AG04450 (cell line): ENCODE data around the gene TMEM138. TPM values are rescaled to one million over a fixed set of nuclear protein-coding genes. Genes with fewer than 3 reads are reported as not detected.
"Not testable (repeated sequence)": the region's sequence is repeated elsewhere in the genome, so short reads cannot be mapped to it uniquely, and the experiment has no call there.

Source experiments
- CTCF ChIA-PET: fragments of 300-600, 350-600 bp; formaldehyde crosslinking; extraction: SDS; loops from one replicate; lab custom pipeline; 2022; ENCODE audit warnings: antibody characterized with exemption, inconsistent platforms; lab: Charles Lee
- POLR2A ChIA-PET: fragments of 350-600 bp; formaldehyde crosslinking; extraction: SDS; loops from one replicate; lab custom pipeline; 2021; ENCODE audit warnings: antibody characterized with exemption, inconsistent platforms; lab: Yijun Ruan, JAX
- DNase-seq: peaks from one replicate; pipeline ENCODE4 v3.0.0-alpha.2; 2011; ENCODE audit warnings: low read depth, low spot score
- H3K27ac ChIP-seq: one replicate; pipeline ENCODE4 v1.5.1; 2012; ENCODE audit warnings: low read depth, low read length, control low read depth
- H3K27me3 ChIP-seq: one replicate; pipeline ENCODE4 v1.6.0; 2012; ENCODE audit warnings: low read length; ENCODE audit not compliant: control insufficient read depth, insufficient read depth
- H3K4me3 ChIP-seq: 2 replicates; pipeline ENCODE4 v1.5.1; 2011; ENCODE audit warnings: mild to moderate bottlenecking, low read depth, low read length, control low read depth
- H3K9me3 ChIP-seq: 2 replicates; pipeline ENCODE4 v1.5.1; 2012; ENCODE audit warnings: low read length; ENCODE audit not compliant: control insufficient read depth, insufficient read depth
- CTCF ChIP-seq: IDR thresholded peaks from 2 replicates; pipeline ENCODE4 v1.5.1; 2011; ENCODE audit warnings: low read depth, low read length, control low read depth, inconsistent platforms
- polyA plus RNA-seq: library from polyadenylated mRNA; depleted of rRNA; stranded (reverse); fragments of >200 nt; gene quantifications from 2 replicates; pipeline ENCODE4 v1.2.3, GENCODE V29; 2011

TMEM138 gene
- polyA plus RNA-seq, 1 experiment = 79.2 TPM

- no peak for DNase-seq
- no peak overlapping the region for H3K4me3 ChIP-seq
- no peaks in the 10 kb centered on the region for H3K27me3 ChIP-seq
- CTCF ChIA-PET = interaction anchor here (10.8 kb wide), 1 partner anchor 43 kb away, joined by 519 read pairs; the partner anchor contains the start of genes DDB1 and TKFC
- H3K9me3 ChIP-seq = no peaks in the 10 kb centered on the region
- POLR2A ChIA-PET = interaction anchor here (5.6 kb wide), 1 partner anchor 19 kb away, joined by 32 read pairs; the partner anchor contains the start of genes CYB561A3 and TMEM138
- no peak for TF ChIP-seq CTCF
- no peak overlapping the region for H3K27ac ChIP-seq
Observed at GRCh38 chr11:61380884-61381283, 18.7 kb downstream of the TMEM138 start.

GRCh38 chr11:61383859-61384258 lies 21.7 kb downstream of the TMEM138 start:
- not testable (repeated sequence) for H3K9me3 ChIP-seq, H3K27me3 ChIP-seq, H3K4me3 ChIP-seq, H3K27ac ChIP-seq, DNase-seq
- POLR2A ChIA-PET = interaction anchor here (2.4 to 5.6 kb wide), 2 partner anchors 22 to 48 kb away, joined by 12 to 32 read pairs; partner anchors contain the start of genes CYB561A3 and TMEM138
- CTCF ChIA-PET = interaction anchor here (0.7 to 10.8 kb wide), 5 partner anchors 9 to 109 kb away, joined by 3 to 519 read pairs (median 9); partner anchors contain the start of genes DDB1 and TKFC

GRCh38 chr11:61384271-61385242 lies 22.4 kb downstream of the TMEM138 start:
- no peak overlapping the region for H3K4me3 ChIP-seq
- ChIA-PET POLR2A (interaction anchor here (2.4 to 5.6 kb wide), 2 partner anchors 23 to 48 kb away, joined by 12 to 32 read pairs; partner anchors contain the start of genes CYB561A3 and TMEM138), CTCF (interaction anchor here (0.6 to 10.8 kb wide), 22 partner anchors 9 to 254 kb away, joined by 3 to 519 read pairs (median 10); partner anchors contain the start of genes CYB561A3, DDB1, TKFC and TMEM138)
- no peaks in the 10 kb centered on the region for H3K9me3 ChIP-seq
- no peak overlapping the region for H3K27ac ChIP-seq
- DNase-seq = no peak
- no peaks in the 10 kb centered on the region for H3K27me3 ChIP-seq
- peak; percentile 40 for TF ChIP-seq CTCF

- no peaks in the 10 kb centered on the region for H3K27me3 ChIP-seq
- no peak for DNase-seq
- no peaks in the 10 kb centered on the region; the same call in 1 of the 2 replicates for H3K9me3 ChIP-seq
- ChIA-PET POLR2A (interaction anchor here (0.6 to 0.9 kb wide), 2 partner anchors 56 to 85 kb away, joined by 3 to 4 read pairs; no protein-coding TSS in a partner anchor), CTCF (interaction anchor here (1.2 to 7.5 kb wide), 2 partner anchors 45 to 53 kb away, joined by 3 to 94 read pairs; no protein-coding TSS in a partner anchor)
- H3K27ac ChIP-seq = no peak overlapping the region
- H3K4me3 ChIP-seq = no peak overlapping the region
- TF ChIP-seq CTCF = no peak
Observed at GRCh38 chr11:61390161-61390560, 28.0 kb downstream of the TMEM138 start.

- peak overlapping the region; percentile 67 for H3K4me3 ChIP-seq
- no peak overlapping the region for H3K27ac ChIP-seq
- DNase-seq = no peak
- H3K27me3 ChIP-seq = no peaks in the 10 kb centered on the region
- H3K9me3 ChIP-seq = no peaks in the 10 kb centered on the region; the same call in 1 of the 2 replicates
- TF ChIP-seq CTCF = peak; percentile 52
- POLR2A ChIA-PET = interaction anchor here (0.7 to 2.8 kb wide), 4 partner anchors 14 to 44 kb away, joined by 3 to 17 read pairs (median 6); partner anchors contain the start of genes CPSF7, CYB561A3, SDHAF2 and TMEM138
- CTCF ChIA-PET = interaction anchor here (0.7 to 7.5 kb wide), 13 partner anchors 8 to 244 kb away, joined by 3 to 94 read pairs (median 3); partner anchors contain the start of gene TMEM138
Observed at GRCh38 chr11:61392981-61393595, 30.9 kb downstream of the TMEM138 start.
